ENCODE measurements around the gene NINJ2. TPM values are rescaled to one million over a fixed set of nuclear protein-coding genes. Genes with fewer than 3 reads are reported as not detected.
"Not testable (repeated sequence)": the region's sequence is repeated elsewhere in the genome, so short reads cannot be mapped to it uniquely, and the experiment has no call there.

The NINJ2 gene
- total RNA-seq, 1 donor from 2014 or later: 8.6 TPM

DNA sequence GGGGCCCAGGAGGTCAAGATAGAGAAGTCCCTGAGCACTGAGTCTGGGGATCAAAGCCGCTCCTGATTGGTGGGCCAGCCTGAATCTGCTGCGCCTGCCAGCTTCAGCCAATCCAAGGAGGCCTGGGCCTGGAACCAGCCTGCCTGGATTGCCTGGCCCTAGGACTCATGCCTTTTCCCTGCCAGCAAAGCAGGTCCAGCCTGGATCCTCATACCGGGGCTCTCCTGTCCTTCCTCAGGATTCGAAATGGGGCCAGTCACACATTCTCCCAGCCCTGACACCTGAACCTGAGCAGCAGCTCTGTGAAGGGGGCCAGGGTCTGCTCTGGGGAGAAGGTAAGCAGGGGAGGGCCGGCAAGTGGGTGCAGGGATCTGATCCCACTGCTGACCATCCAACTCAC, 81.9 kb downstream of the NINJ2 start:
- intact Hi-C loops (cut with DNase I): loop anchor here (5.0 kb wide), 1 partner anchor 136 kb away; no protein-coding TSS in a partner anchor
- no peak for DNase-seq (ENCODE audit: missing footprints)
- peak; percentile 47 for ATAC-seq

DNA sequence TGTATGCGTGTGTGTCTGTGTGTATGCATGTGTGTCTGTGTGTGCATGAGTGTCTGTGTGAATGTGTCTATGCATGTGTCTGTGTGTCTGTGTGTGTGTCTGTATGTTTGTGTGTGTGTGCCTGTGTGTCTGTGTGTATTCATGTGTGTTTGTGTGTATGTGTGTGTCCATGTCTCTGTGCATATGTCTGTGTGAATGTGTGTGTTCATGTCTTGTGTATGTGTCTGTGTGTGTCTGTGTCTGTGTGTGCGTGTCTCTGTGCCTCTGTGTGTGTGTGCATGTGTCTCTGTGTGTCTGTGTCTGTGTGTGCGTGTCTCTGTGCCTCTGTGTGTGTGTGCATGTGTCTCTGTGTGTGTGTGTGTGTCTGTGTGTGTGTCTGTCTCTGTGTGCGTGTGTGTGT, 82.4 kb downstream of the NINJ2 start:
- ATAC-seq: no peak
- no peak for DNase-seq (ENCODE audit: missing footprints)
- intact Hi-C loops (cut with DNase I): loop anchor here (5.0 kb wide), 1 partner anchor 136 kb away; no protein-coding TSS in a partner anchor

GRCh38 chr12:579420-580110, 83.7 kb downstream of the NINJ2 start:
- intact Hi-C loops (cut with DNase I): loop anchor here (5.0 kb wide), 3 partner anchors 53 to 138 kb away; no protein-coding TSS in a partner anchor

GRCh38 chr12:578748-579419, 84.4 kb downstream of the NINJ2 start:
- no peak for DNase-seq (ENCODE audit: missing footprints)
- ATAC-seq: no peak
- intact Hi-C loops (cut with DNase I): loop anchor here (5.0 kb wide), 2 partner anchors 53 to 68 kb away; no protein-coding TSS in a partner anchor

More at GRCh38 chr12:579420-580110, 83.7 kb downstream of the NINJ2 start:
- ATAC-seq: no peak
- no peak for DNase-seq (ENCODE audit: missing footprints)

DNA sequence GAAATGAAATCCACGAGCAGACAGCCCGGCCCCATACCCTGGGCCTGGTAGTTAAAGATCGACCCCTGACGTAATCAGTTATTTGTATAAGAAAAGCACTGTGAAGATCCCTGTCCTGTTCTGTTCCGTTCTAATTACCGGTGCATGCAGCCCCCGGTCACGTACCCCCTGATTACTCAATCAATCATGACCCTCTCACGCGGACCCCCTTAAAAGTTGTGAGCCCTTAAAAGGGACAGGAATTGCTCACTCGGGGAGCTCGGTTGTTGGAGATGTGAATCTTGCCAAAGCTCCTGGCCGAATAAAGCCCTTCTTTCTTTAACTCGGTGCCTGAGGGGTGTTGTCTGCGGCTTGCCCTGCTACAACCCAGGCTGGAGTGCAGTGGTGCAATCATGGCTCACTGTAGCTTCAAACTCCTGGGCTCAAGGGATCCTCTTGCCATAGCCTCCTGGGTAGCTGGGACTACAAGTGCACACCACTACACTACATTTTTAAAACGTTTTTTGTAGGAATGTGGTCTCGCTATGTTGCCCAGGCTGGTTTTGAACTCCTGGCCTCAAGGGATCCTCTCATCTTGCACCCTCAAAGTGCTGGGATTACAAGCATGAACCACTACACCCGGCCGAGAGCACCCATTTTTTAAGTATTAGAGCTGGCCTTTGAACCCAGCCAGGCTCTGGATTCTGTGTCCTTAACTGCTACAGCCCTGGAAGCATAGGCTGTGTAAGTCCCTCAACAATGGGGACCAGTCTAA, 85.1 kb downstream of the NINJ2 start:
- ATAC-seq; DNase-seq (ENCODE audit: missing footprints): not testable (repeated sequence)
- intact Hi-C loops (cut with DNase I): loop anchor here (2.0 to 5.0 kb wide), 3 partner anchors 54 to 235 kb away; no protein-coding TSS in a partner anchor

DNA sequence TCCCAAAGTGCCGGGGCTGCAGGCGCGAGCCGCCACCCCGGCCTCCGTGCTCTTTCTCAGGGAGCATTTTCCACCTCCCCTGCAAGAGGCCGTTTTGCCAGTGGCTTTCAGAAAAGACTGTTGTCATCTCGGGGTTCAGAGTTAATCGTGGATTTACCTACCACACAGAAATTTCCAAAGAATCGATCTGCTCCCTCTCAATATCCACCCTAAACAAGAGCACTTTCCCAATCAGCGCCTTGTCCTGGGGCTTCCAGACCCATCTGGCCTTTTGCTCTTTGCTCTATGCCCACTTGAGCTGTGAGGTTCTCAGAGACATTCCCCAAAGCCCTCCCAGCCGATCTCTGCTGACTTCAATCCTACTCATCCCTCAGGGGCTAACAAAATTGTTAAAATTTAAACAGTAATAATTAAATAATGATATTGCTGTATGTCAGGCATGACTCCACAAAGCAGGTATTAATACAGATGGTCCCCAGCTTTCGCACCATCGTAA, 86.6 kb downstream of the NINJ2 start:
- intact Hi-C loops (cut with DNase I): loop anchor here (1.0 to 5.0 kb wide), 4 partner anchors 56 to 236 kb away; no protein-coding TSS in a partner anchor
- ATAC-seq (no peak), DNase-seq (ENCODE audit: missing footprints) (no peak)

GRCh38 chr12:575948-576614, 87.2 kb downstream of the NINJ2 start:
- intact Hi-C loops (cut with DNase I): loop anchor here (1.0 to 5.0 kb wide), 4 partner anchors 56 to 237 kb away; no protein-coding TSS in a partner anchor
- ATAC-seq (peak; percentile 75), DNase-seq (ENCODE audit: missing footprints) (peak; percentile 93)

- ATAC-seq (peak; percentile 2), DNase-seq (ENCODE audit: missing footprints) (no peak)
- intact Hi-C loops (cut with DNase I): loop anchor here (5.0 kb wide), 2 partner anchors 57 to 72 kb away; no protein-coding TSS in a partner anchor
Measured at GRCh38 chr12:575129-575502, 88.1 kb downstream of the NINJ2 start.

DNA sequence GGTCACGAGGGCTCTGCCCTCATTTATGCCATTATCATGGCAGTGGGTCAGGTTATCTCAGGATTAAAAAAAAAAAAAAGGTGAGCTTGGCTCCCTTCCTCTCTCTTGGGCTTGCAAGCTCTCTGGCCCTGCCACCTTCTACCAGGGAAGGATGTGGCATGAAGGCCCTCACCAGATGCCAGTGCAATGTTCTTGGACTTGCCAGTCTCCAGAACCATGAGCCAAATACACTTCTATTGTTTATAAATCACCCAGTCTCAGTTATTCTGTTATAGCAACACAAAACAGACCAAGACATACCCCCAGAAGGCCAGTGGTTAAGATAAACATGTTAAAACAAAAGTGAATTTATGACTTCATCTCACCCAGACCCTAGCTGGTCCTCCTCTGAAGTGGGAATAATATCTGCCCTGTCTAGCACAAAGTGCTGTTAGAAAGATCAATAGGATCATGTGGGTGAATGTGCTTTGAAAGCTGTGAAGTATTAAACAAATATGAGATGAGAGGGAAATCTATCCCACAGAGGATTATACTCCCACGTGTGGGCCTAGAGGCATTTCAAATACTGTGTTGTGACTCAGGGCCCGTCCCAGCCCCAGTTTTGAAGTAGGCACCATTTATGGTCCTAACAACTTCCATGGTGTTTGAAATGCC, 88.6 kb downstream of the NINJ2 start:
- ATAC-seq (no peak), DNase-seq (ENCODE audit: missing footprints) (no peak)
- intact Hi-C loops (cut with DNase I): loop anchor here (5.0 kb wide), 2 partner anchors 58 to 73 kb away; no protein-coding TSS in a partner anchor

DNA sequence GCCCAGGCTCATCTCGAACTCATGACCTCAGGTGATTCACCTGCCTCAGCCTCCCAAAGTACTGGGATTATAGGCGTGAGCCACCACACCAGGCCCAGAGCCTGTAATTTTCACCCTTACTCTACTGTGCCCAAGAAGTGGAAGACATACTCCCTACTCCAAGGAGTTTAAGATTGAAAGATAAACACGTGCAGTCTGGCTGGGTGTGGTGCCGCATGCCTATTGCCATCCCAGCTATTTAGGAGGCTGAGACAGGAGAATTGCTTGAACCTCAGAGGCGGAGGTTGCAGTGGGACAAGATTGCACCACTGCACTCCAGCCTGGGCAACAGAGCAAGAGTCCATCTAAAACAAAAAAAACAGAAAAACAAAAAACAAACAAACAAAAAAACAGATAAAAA, 90.0 kb downstream of the NINJ2 start:
- no peak for DNase-seq (ENCODE audit: missing footprints)
- intact Hi-C loops (cut with DNase I): no loop called here
- ATAC-seq: no peak

DNA sequence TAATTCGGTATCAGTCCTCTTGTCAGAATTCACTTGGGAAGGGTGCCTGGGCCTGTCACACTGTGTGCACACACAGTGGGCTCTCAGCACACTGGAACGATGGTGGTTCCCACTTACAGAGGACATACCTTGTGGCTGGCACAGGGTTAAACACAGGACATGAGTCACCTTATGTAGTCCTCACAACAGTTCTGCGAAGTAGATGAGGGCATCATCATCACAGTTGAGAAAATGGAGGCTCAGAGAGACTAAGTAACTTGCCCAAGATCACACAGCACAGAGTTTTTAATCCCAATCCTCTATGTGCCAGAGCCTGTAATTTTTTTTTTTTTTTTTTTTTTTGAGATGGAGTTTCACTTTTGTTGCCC, 90.7 kb downstream of the NINJ2 start:
- DNase-seq (ENCODE audit: missing footprints): no peak
- intact Hi-C loops (cut with DNase I): no loop called here
- no peak for ATAC-seq

GRCh38 chr12:571795-572531, 91.3 kb downstream of the NINJ2 start:
- intact Hi-C loops (cut with DNase I): loop anchor here (1.0 kb wide), 1 partner anchor 179 kb away; no protein-coding TSS in a partner anchor
- ATAC-seq (peak; percentile 35), DNase-seq (ENCODE audit: missing footprints) (peak; percentile 83)

DNA sequence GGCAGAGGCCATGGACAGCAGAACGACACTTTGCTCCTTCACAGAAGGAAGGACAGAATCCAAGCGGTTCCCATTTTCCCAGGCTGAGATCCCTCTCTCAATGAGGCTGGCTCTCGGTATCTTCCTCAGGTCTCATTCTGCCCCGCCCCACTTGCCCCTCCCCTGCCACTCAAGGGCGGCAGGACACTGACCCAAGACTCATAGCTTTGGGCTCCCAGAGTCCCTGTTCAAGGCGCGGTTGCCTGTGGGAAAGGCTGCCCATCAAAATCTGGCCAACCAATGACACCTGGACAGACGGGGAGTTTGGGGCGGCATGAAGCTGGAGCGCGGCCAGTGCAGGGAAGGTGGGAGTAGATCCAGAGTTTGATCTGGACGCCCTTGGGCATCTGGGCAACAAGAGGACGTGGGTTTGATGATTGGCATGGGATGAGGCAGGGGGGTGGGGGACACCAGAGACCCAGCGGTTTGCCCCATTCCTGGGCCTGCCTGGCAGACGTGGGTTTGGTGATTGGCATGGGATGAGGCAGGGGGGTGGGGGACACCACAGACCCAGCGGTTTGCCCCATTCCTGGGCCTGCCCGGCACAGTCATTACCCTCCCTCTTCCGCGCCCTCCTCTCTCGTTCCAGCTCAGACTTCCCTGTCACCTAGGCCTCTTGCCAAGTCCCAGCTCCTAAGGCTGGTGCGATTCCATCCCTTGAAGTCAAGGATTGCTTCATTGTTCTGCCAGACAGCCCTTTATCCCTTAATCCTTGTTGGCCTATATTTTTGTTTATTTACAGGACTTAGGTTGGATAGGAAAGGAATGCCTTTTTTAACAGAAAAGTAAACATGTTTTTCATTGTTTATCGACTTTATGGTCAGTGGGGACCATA, 92.1 kb downstream of the NINJ2 start:
- ATAC-seq: peak; percentile 59
- DNase-seq (ENCODE audit: missing footprints): peak; percentile 84
- intact Hi-C loops (cut with DNase I): loop anchor here (1.0 kb wide), 1 partner anchor 180 kb away; no protein-coding TSS in a partner anchor

DNA sequence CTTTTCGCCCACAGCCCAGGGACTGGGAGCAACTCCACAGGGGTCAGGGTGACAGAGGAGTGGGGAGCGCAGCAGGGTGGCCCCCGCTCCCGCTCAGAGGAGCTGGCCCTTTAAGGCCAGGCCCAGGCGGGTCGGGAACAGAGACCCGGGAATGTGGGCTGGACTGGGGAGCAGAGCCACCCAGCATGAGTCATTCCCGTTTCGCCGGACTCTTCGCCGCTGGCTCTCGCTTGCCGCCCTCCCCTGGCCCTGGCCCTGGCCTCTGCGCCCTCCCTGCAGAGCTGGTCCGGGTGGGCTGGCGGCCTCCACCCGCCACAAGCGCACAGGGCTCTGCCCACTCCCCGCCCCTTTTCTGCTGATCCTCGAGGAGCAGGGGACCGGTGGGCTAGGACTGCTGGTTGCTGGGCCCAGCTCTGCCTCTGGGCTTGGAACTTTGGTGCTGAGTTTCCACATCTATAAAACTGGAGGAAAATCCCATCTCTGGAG, 92.8 kb downstream of the NINJ2 start:
- DNase-seq (ENCODE audit: missing footprints) (peak; percentile 86), ATAC-seq (peak; percentile 81)
- intact Hi-C loops (cut with DNase I): no loop called here

DNA sequence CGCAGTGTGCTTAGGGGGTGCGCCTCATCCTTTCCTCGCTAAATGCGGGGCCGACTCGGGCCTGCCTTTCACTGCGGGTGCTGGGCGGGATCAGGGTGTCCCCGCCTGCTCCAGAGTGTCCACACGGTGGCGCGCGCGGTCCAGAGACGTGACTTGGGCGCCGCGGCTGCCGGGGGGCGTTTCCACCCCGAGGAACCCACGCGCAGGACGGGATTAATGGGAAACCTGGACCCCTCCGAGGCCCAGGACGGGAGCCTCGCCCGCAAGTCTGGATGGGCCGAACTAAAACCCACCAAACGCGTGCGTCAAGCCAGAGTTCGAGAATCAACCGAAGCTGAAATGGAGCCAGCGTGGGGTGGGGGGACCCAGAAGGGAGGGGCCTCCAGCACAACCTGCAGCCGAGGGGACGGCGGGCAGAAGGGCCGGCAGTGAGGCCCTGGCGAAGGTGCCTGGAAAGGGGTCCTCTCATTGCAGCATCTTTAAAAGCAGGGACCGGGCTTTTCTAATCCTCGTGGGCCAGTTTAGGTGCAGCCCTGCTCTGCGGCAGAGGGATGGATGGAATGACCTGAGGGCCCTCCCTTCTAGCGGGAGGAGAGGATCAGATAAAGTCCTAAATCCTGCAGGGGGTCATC, 93.3 kb downstream of the NINJ2 start:
- peak; percentile 75 for ATAC-seq
- DNase-seq (ENCODE audit: missing footprints): peak; percentile 96
- intact Hi-C loops (cut with DNase I): loop anchor here (1.0 to 10.0 kb wide), 3 partner anchors 297 to 525 kb away; partner anchors contain the start of gene RAD52
